Astrocyte (in vitro differentiated cells and primary cell): ENCODE measurements around the gene MGAT2. TPM values are rescaled to one million over a fixed set of nuclear protein-coding genes. Genes with fewer than 3 reads are reported as not detected.

ENCODE experiments used
- DNase-seq: peaks from one replicate; pipeline ENCODE4 v3.0.0-alpha.2; 2010; ENCODE audit warnings: low read depth
- FAIRE-seq: peaks from 2 replicates; lab custom pipeline; 2011; peaks lifted over from hg19 to GRCh38; lab: Jason Lieb, UNC
- H2AFZ ChIP-seq: 2 replicates; pipeline ENCODE4 v1.6.0; 2012; ENCODE audit warnings: low read depth, low read length, inconsistent platforms
- H3K27ac ChIP-seq: 2 replicates; pipeline ENCODE4 v1.5.1; 2011; ENCODE audit warnings: low read depth, low read length, inconsistent platforms
- H3K27me3 ChIP-seq: 2 replicates; pipeline ENCODE4 v1.6.0; 2011; ENCODE audit warnings: low read length, inconsistent platforms; ENCODE audit not compliant: insufficient read depth
- H3K36me3 ChIP-seq: 2 replicates; pipeline ENCODE4 v1.5.1; 2011; ENCODE audit warnings: low read length, inconsistent platforms; ENCODE audit not compliant: insufficient read depth
- H3K4me1 ChIP-seq: 2 replicates; pipeline ENCODE4 v1.5.1; 2011; ENCODE audit warnings: low read length, inconsistent platforms; ENCODE audit not compliant: insufficient read depth
- H3K4me2 ChIP-seq: 2 replicates; pipeline ENCODE4 v1.6.0; 2012; ENCODE audit warnings: low read length, inconsistent platforms
- H3K4me3 ChIP-seq: 2 replicates; pipeline ENCODE4 v1.5.1; 2011; ENCODE audit warnings: low read depth, mild to moderate bottlenecking, low read length, inconsistent platforms; ENCODE audit not compliant: insufficient read depth
- H3K79me2 ChIP-seq: 2 replicates; pipeline ENCODE4 v1.6.0; 2012; ENCODE audit warnings: mild to moderate bottlenecking, low read length, inconsistent platforms; ENCODE audit not compliant: insufficient read depth
- H3K9ac ChIP-seq: 2 replicates; pipeline ENCODE4 v1.6.0; 2012; ENCODE audit warnings: mild to moderate bottlenecking, low read length, inconsistent platforms
- H3K9me3 ChIP-seq: 2 replicates; pipeline ENCODE4 v1.5.1; 2012; ENCODE audit warnings: low read depth, mild to moderate bottlenecking, low read length, inconsistent platforms; ENCODE audit not compliant: insufficient read depth
- H4K20me1 ChIP-seq: 2 replicates; pipeline ENCODE4 v1.6.0; 2012; ENCODE audit warnings: low read length, inconsistent platforms; ENCODE audit not compliant: insufficient read depth
- H3K27ac Mint-ChIP-seq: one replicate; pipeline ENCODE4 v1.8.0; 2021; ENCODE audit warnings: mild to moderate bottlenecking, mixed read lengths; ENCODE audit not compliant: unreplicated experiment
- H3K27me3 Mint-ChIP-seq: one replicate; pipeline ENCODE4 v1.8.0; 2021; ENCODE audit warnings: low read depth, mixed read lengths; ENCODE audit not compliant: unreplicated experiment
- H3K36me3 Mint-ChIP-seq: one replicate; pipeline ENCODE4 v1.8.0; 2021; ENCODE audit warnings: low read depth, mixed read lengths; ENCODE audit not compliant: unreplicated experiment
- H3K4me1 Mint-ChIP-seq: one replicate; pipeline ENCODE4 v1.8.0; 2021; ENCODE audit warnings: low read depth, mixed read lengths; ENCODE audit not compliant: unreplicated experiment
- H3K4me3 Mint-ChIP-seq: one replicate; pipeline ENCODE4 v1.8.0; 2021; ENCODE audit warnings: mild to moderate bottlenecking, moderate library complexity, mixed read lengths; ENCODE audit not compliant: unreplicated experiment
- H3K9me3 Mint-ChIP-seq: one replicate; pipeline ENCODE4 v1.8.0; 2021; ENCODE audit warnings: mild to moderate bottlenecking, mixed read lengths; ENCODE audit not compliant: unreplicated experiment
- CTCF ChIP-seq: IDR thresholded peaks from 2 replicates; pipeline ENCODE4 v1.5.1; 2011; ENCODE audit warnings: low read depth, mild to moderate bottlenecking, inconsistent platforms, low read length, moderate library complexity; ENCODE audit not compliant: insufficient read depth
- EZH2 ChIP-seq: IDR thresholded peaks from 2 replicates; pipeline ENCODE4 v1.6.1; 2012; ENCODE audit warnings: mild to moderate bottlenecking, low read length, inconsistent platforms; ENCODE audit not compliant: insufficient read depth
- total RNA-seq: library from RNA; stranded (reverse); gene quantifications from 2 replicates; pipeline ENCODE4 v1.2.1, GENCODE V29; 2021

The MGAT2 gene
- total RNA-seq, 1 donor from 2014 or later, result 56.0 TPM

- Histone ChIP-seq H3K4me2 (peak overlapping the region; percentile 99), H3K27me3 (no peaks in the 10 kb centered on the region), H3K9ac (peak overlapping the region; percentile 98), H3K4me3 (peak overlapping the region; percentile 98), H3K9me3 (no peaks in the 10 kb centered on the region), H3K36me3 (peaks cover 13% of the 10 kb centered on the region), H3K4me1 (peaks cover 38% of the 10 kb centered on the region), H3K79me2 (peaks cover 76% of the 10 kb centered on the region), H4K20me1 (peaks cover 67% of the 10 kb centered on the region), H3K27ac (peak overlapping the region; percentile 98), H2AFZ (no peak overlapping the region)
- peak overlapping the region; percentile 98 for H3K4me3 Mint-ChIP-seq
- no peak for TF ChIP-seq EZH2
- TF ChIP-seq CTCF, result no peak
- peaks cover 9% of the 10 kb centered on the region for H3K36me3 Mint-ChIP-seq
- H3K27ac Mint-ChIP-seq, result peak overlapping the region; percentile 98
- no peaks in the 10 kb centered on the region for H3K9me3 Mint-ChIP-seq
- no peak for DNase-seq
- no peak for FAIRE-seq
- H3K27me3 Mint-ChIP-seq, result no peaks in the 10 kb centered on the region
- H3K4me1 Mint-ChIP-seq, result peaks cover 30% of the 10 kb centered on the region
Observed at GRCh38 chr14:49619730-49620129, 869 bp upstream of the MGAT2 start.

- Histone ChIP-seq H3K79me2 (peaks cover 88% of the 10 kb centered on the region), H3K9me3 (no peaks in the 10 kb centered on the region), H3K4me3 (peak overlapping the region; percentile 98), H3K27ac (peak overlapping the region; percentile 90), H3K36me3 (peaks cover 16% of the 10 kb centered on the region), H3K27me3 (no peaks in the 10 kb centered on the region), H2AFZ (peak overlapping the region; percentile 79), H3K9ac (peak overlapping the region; percentile 98), H3K4me1 (peaks cover 38% of the 10 kb centered on the region), H4K20me1 (peaks cover 70% of the 10 kb centered on the region), H3K4me2 (peak overlapping the region; percentile 99)
- Mint-ChIP-seq H3K36me3 (peaks cover 9% of the 10 kb centered on the region), H3K27ac (peak overlapping the region; percentile 77), H3K4me1 (peaks cover 30% of the 10 kb centered on the region), H3K9me3 (no peaks in the 10 kb centered on the region), H3K27me3 (no peaks in the 10 kb centered on the region), H3K4me3 (peak overlapping the region; percentile 98)
- TF ChIP-seq CTCF (no peak), EZH2 (no peak)
- FAIRE-seq (no peak), DNase-seq (peak; percentile 35)
Observed at GRCh38 chr14:49621114-49621881, 699 bp downstream of the MGAT2 start.

- Mint-ChIP-seq H3K4me1 (peaks cover 24% of the 10 kb centered on the region), H3K27ac (peak overlapping the region; percentile 77), H3K4me3 (peak overlapping the region; percentile 98), H3K36me3 (peaks cover 10% of the 10 kb centered on the region), H3K27me3 (no peaks in the 10 kb centered on the region), H3K9me3 (no peaks in the 10 kb centered on the region)
- peak overlapping the region; percentile 98 for H3K9ac ChIP-seq
- DNase-seq (no peak), FAIRE-seq (no peak)
- H3K27me3 ChIP-seq, result no peaks in the 10 kb centered on the region
- TF ChIP-seq CTCF, result no peak
- TF ChIP-seq EZH2, result no peak
- peaks cover 91% of the 10 kb centered on the region for H3K79me2 ChIP-seq
- H3K4me2 ChIP-seq, result peak overlapping the region; percentile 99
- H4K20me1 ChIP-seq, result peaks cover 65% of the 10 kb centered on the region
- no peak overlapping the region for H3K27ac ChIP-seq
- peaks cover 16% of the 10 kb centered on the region for H3K36me3 ChIP-seq
- H3K9me3 ChIP-seq, result no peaks in the 10 kb centered on the region
- H2AFZ ChIP-seq, result no peak overlapping the region
- H3K4me3 ChIP-seq, result peak overlapping the region; percentile 98
- H3K4me1 ChIP-seq, result peaks cover 33% of the 10 kb centered on the region
Observed at GRCh38 chr14:49622022-49622607, 1.5 kb downstream of the MGAT2 start.
